Measurements from ENCODE around the gene L2HGDH. TPM values are rescaled to one million over a fixed set of nuclear protein-coding genes. Genes with fewer than 3 reads are reported as not detected.

The L2HGDH gene
- total RNA-seq, 1 experiment from 2014 or later, result 27.8 TPM

DNA sequence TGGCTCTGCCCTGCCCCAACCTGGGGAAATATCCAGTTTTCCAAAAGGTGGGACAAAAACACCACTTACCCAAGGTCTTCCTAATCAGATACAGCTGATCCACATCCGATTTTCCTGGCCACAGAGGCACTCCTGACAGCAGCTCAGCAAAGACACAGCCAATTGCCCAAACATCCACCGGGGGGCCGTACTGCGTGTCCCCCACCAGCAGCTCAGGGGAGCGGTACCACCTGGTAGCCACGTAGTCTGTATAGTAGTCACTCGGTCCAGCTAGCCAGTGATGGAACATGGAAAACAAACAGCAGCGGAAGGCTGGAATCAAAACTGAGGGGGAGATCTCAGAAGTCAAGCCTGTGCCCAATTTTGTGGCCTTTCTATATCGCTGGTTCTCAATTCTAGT, 28.9 kb upstream of the L2HGDH start:
- H3K9ac ChIP-seq (ENCODE audit: low read length), result no peak overlapping the region
- DNase-seq, result no peak
- H3K27me3 ChIP-seq (ENCODE audit: low read length), result no peaks in the 10 kb centered on the region
- H3K4me1 ChIP-seq (ENCODE audit: insufficient read depth, low read length), result peaks cover 16% of the 10 kb centered on the region
- no peak for ATAC-seq
- ChIA-PET POLR2A (ENCODE audit: unreplicated experiment) (no interaction called here), CTCF (interaction anchor here (0.6 kb wide), 1 partner anchor 187 kb away, joined by 14 read pairs; no protein-coding TSS in a partner anchor)
- no peaks in the 10 kb centered on the region for H4K20me1 ChIP-seq (ENCODE audit: low read length)
- intact Hi-C loops (cut with micrococcal nuclease), result loop anchor here (5.0 kb wide), 2 partner anchors 56 to 111 kb away; partner anchors contain the start of gene CDKL1
- H2AFZ ChIP-seq (ENCODE audit: low read length), result no peak overlapping the region
- no peaks in the 10 kb centered on the region for H3K9me3 ChIP-seq (ENCODE audit: low read length)
- BruUV-seq (replicated peaks), result no TSS peak
- TF ChIP-seq EZH2phosphoT487 (IDR thresholded peaks at IDR 0.05; ENCODE audit: borderline replicate concordance, low read length) (no peak), EZH2 (IDR thresholded peaks at IDR 0.05; ENCODE audit: low read length, unreplicated experiment) (no peak)
- TF ChIP-seq, protein P1, sequence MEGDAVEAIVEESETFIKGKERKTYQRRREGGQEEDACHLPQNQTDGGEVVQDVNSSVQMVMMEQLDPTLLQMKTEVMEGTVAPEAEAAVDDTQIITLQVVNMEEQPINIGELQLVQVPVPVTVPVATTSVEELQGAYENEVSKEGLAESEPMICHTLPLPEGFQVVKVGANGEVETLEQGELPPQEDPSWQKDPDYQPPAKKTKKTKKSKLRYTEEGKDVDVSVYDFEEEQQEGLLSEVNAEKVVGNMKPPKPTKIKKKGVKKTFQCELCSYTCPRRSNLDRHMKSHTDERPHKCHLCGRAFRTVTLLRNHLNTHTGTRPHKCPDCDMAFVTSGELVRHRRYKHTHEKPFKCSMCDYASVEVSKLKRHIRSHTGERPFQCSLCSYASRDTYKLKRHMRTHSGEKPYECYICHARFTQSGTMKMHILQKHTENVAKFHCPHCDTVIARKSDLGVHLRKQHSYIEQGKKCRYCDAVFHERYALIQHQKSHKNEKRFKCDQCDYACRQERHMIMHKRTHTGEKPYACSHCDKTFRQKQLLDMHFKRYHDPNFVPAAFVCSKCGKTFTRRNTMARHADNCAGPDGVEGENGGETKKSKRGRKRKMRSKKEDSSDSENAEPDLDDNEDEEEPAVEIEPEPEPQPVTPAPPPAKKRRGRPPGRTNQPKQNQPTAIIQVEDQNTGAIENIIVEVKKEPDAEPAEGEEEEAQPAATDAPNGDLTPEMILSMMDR (conservative IDR thresholded peaks at IDR 0.05; ENCODE audit: low read depth, low read length), result peak; percentile 50; the same call in 1 of the 2 replicates
- H3F3A ChIP-seq (ENCODE audit: low read length, unreplicated experiment), result no peaks in the 10 kb centered on the region
- H3K79me2 ChIP-seq (ENCODE audit: low read length), result no peaks in the 10 kb centered on the region
- no peaks in the 10 kb centered on the region for H3K36me3 ChIP-seq (ENCODE audit: low read depth, low read length)
- H3K27ac ChIP-seq (ENCODE audit: low read length), result no peak overlapping the region
- H3K4me3 ChIP-seq (ENCODE audit: low read length), result no peak overlapping the region
- H3K4me2 ChIP-seq (ENCODE audit: low read length), result no peak overlapping the region
- no peaks in the 10 kb centered on the region for H3K9me2 ChIP-seq (replicated peaks; ENCODE audit: low read length)

DNA sequence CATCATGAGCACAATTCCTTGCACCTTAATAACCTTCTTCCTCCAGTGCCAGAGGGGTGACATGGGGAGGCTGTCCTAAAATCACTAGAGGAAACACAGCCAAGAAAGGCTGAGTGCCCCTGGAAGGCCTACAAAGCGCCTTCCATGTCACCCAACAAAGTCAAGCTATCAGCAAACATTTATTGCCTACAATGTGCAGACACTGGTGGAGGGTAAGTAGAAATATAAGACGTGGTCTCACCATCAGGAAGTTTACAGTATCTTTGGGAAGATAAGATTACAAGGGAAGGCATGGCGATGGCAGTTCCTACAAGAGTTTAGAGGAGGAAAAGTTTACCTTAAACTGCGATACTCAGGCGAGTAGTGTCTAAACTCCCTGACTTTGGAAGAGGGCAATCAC, 28.0 kb upstream of the L2HGDH start:
- ChIA-PET CTCF (no interaction called here), POLR2A (ENCODE audit: unreplicated experiment) (interaction anchor here (0.5 kb wide), 1 partner anchor 19 kb away, joined by 3 read pairs; no protein-coding TSS in a partner anchor)
- H3K27me3 ChIP-seq (ENCODE audit: low read length), result no peaks in the 10 kb centered on the region
- H3K27ac ChIP-seq (ENCODE audit: low read length), result no peak overlapping the region
- H3K9me2 ChIP-seq (replicated peaks; ENCODE audit: low read length), result no peaks in the 10 kb centered on the region
- intact Hi-C loops (cut with micrococcal nuclease), result loop anchor here (5.0 kb wide), 2 partner anchors 57 to 112 kb away; partner anchors contain the start of gene CDKL1
- H3K4me2 ChIP-seq (ENCODE audit: low read length), result no peak overlapping the region
- no peak for DNase-seq
- ATAC-seq, result no peak
- no TSS peak for BruUV-seq (replicated peaks)
- H4K20me1 ChIP-seq (ENCODE audit: low read length), result no peaks in the 10 kb centered on the region
- H3K4me1 ChIP-seq (ENCODE audit: insufficient read depth, low read length), result peaks cover 16% of the 10 kb centered on the region
- H3F3A ChIP-seq (ENCODE audit: low read length, unreplicated experiment), result no peaks in the 10 kb centered on the region
- no peaks in the 10 kb centered on the region for H3K36me3 ChIP-seq (ENCODE audit: low read depth, low read length)
- H3K9ac ChIP-seq (ENCODE audit: low read length), result no peak overlapping the region
- no peaks in the 10 kb centered on the region for H3K79me2 ChIP-seq (ENCODE audit: low read length)
- no peaks in the 10 kb centered on the region for H3K9me3 ChIP-seq (ENCODE audit: low read length)
- TF ChIP-seq EZH2 (IDR thresholded peaks at IDR 0.05; ENCODE audit: low read length, unreplicated experiment) (no peak), EZH2phosphoT487 (IDR thresholded peaks at IDR 0.05; ENCODE audit: borderline replicate concordance, low read length) (no peak)
- TF ChIP-seq, protein P1 (conservative IDR thresholded peaks at IDR 0.05; ENCODE audit: low read depth, low read length), result no peak
- no peak overlapping the region for H3K4me3 ChIP-seq (ENCODE audit: low read length)
- no peak overlapping the region for H2AFZ ChIP-seq (ENCODE audit: low read length)

DNA sequence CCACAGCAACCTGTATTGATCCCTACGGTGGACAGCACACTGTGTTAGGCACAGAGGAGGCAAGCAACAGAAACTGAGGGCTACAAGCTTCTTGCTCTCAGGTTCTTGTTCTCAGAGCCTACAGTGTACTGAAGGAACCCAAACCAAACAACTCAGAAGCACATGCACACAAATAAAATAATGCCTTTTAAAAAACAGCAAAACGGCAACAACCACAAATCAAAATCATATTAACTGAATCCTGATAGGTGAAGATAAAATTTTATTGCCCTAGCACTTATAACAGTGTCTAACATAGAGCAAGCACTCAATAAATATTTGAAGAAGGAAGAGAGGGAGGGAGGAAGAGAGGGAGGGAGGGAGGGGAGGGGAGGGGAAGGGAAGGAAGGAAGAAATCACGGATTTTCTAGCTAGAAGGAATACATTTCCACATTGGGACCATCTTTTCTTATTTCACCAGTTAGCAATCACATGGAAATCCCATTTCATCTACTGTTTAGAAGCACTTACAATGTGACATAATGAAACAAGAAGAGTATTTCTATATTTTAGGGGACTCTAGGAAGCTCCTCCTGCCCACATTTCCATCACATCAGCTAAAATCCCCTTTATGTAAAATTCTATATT, 27.3 kb upstream of the L2HGDH start:
- Histone ChIP-seq H3K9me3 (ENCODE audit: low read length) (no peaks in the 10 kb centered on the region), H3K27ac (ENCODE audit: low read length) (no peak overlapping the region), H3K4me2 (ENCODE audit: low read length) (no peak overlapping the region), H3K9me2 (replicated peaks; ENCODE audit: low read length) (no peaks in the 10 kb centered on the region), H3K36me3 (ENCODE audit: low read depth, low read length) (no peaks in the 10 kb centered on the region), H2AFZ (ENCODE audit: low read length) (no peak overlapping the region), H3K79me2 (ENCODE audit: low read length) (no peaks in the 10 kb centered on the region), H3K9ac (ENCODE audit: low read length) (no peak overlapping the region), H3K4me3 (ENCODE audit: low read length) (no peak overlapping the region), H3K4me1 (ENCODE audit: insufficient read depth, low read length) (peaks cover 16% of the 10 kb centered on the region), H4K20me1 (ENCODE audit: low read length) (no peaks in the 10 kb centered on the region), H3F3A (ENCODE audit: low read length, unreplicated experiment) (no peaks in the 10 kb centered on the region), H3K27me3 (ENCODE audit: low read length) (no peaks in the 10 kb centered on the region)
- no TSS peak for BruUV-seq (replicated peaks)
- POLR2A ChIA-PET (ENCODE audit: unreplicated experiment), result interaction anchor here (0.5 kb wide), 1 partner anchor 18 kb away, joined by 3 read pairs; no protein-coding TSS in a partner anchor
- TF ChIP-seq, protein P1 (conservative IDR thresholded peaks at IDR 0.05; ENCODE audit: low read depth, low read length), result no peak
- no peak for TF ChIP-seq EZH2phosphoT487 (IDR thresholded peaks at IDR 0.05; ENCODE audit: borderline replicate concordance, low read length)
- no peak for TF ChIP-seq EZH2 (IDR thresholded peaks at IDR 0.05; ENCODE audit: low read length, unreplicated experiment)
- no peak for ATAC-seq
- CTCF ChIA-PET, result no interaction called here
- intact Hi-C loops (cut with micrococcal nuclease), result no loop called here
- DNase-seq, result no peak

All from PC-3 (cell line).